ENCODE results near the gene TMEM25.
"Not testable (repeated sequence)": the region's sequence is repeated elsewhere in the genome, so short reads cannot be mapped to it uniquely, and the experiment has no call there.

The TMEM25 gene

GRCh38 chr11:118530683-118531596 lies at the start of gene TMEM25:
TMEM25 (plus strand) TSS chr11:118531192; CDS start chr11:118531802, 610 bp downstream.
- DNase-seq (ENCODE audit: low read depth in 2 of 2): peak; percentile 14 to 58

- DNase-seq (ENCODE audit: low read depth in 2 of 2): not testable (repeated sequence)
Observed at GRCh38 chr11:118481238-118481637, 49.8 kb upstream of the TMEM25 start.

GRCh38 chr11:118484405-118484804 lies 46.6 kb upstream of the TMEM25 start:
- no peak for DNase-seq (ENCODE audit: low read depth in 2 of 2)

- DNase-seq (ENCODE audit: low read depth in 2 of 2): no peak
Observed at GRCh38 chr11:118485273-118485672, 45.7 kb upstream of the TMEM25 start.

- DNase-seq (ENCODE audit: low read depth in 2 of 2): peak; percentile 57 to 61
Observed at GRCh38 chr11:118488480-118489109, 42.4 kb upstream of the TMEM25 start.

GRCh38 chr11:118491041-118491440 lies 40.0 kb upstream of the TMEM25 start:
- DNase-seq (ENCODE audit: low read depth in 2 of 2): no peak

GRCh38 chr11:118497831-118498230 lies 33.2 kb upstream of the TMEM25 start:
- no peak for DNase-seq (ENCODE audit: low read depth in 2 of 2)

- DNase-seq (ENCODE audit: low read depth in 2 of 2): no peak
Observed at GRCh38 chr11:118503216-118503615, 27.8 kb upstream of the TMEM25 start.

- no peak for DNase-seq (ENCODE audit: low read depth in 2 of 2)
Observed at GRCh38 chr11:118511601-118512000, 19.4 kb upstream of the TMEM25 start.

GRCh38 chr11:118514103-118514502 lies 16.9 kb upstream of the TMEM25 start:
- no peak for DNase-seq (ENCODE audit: low read depth in 2 of 2)

- no peak for DNase-seq (ENCODE audit: low read depth in 2 of 2)
Observed at GRCh38 chr11:118519549-118519948, 11.4 kb upstream of the TMEM25 start.

GRCh38 chr11:118521892-118522311 lies 9.1 kb upstream of the TMEM25 start:
- no peak for DNase-seq (ENCODE audit: low read depth in 2 of 2)

GRCh38 chr11:118522571-118523072 lies 8.4 kb upstream of the TMEM25 start:
- DNase-seq (ENCODE audit: low read depth in 2 of 2): no peak

- DNase-seq (ENCODE audit: low read depth in 2 of 2): no peak
Observed at GRCh38 chr11:118524356-118524755, 6.6 kb upstream of the TMEM25 start.

GRCh38 chr11:118524757-118525470 lies 6.1 kb upstream of the TMEM25 start:
- no peak for DNase-seq (ENCODE audit: low read depth in 2 of 2)

GRCh38 chr11:118526688-118527087 lies 4.3 kb upstream of the TMEM25 start:
- no peak for DNase-seq (ENCODE audit: low read depth in 2 of 2)

- DNase-seq (ENCODE audit: low read depth in 2 of 2): no peak
Observed at GRCh38 chr11:118527109-118527508, 3.9 kb upstream of the TMEM25 start, which contains the start of gene TTC36. TTC36 (plus strand) TSS chr11:118527474; CDS start chr11:118527495, 21 bp downstream.

- no peak for DNase-seq (ENCODE audit: low read depth in 2 of 2)
Observed at GRCh38 chr11:118528511-118528910, 2.5 kb upstream of the TMEM25 start.

- DNase-seq (ENCODE audit: low read depth in 2 of 2): no peak
Observed at GRCh38 chr11:118529584-118530175, 1.3 kb upstream of the TMEM25 start.

- no peak for DNase-seq (ENCODE audit: low read depth in 2 of 2)
Observed at GRCh38 chr11:118530180-118530682, 761 bp upstream of the TMEM25 start.

GRCh38 chr11:118531597-118532084 lies 649 bp downstream of the TMEM25 start:
- DNase-seq (ENCODE audit: low read depth in 2 of 2): no peak
